Measurements from ENCODE around the gene SLC10A7. TPM values are rescaled to one million over a fixed set of nuclear protein-coding genes. Genes with fewer than 3 reads are reported as not detected.

The SLC10A7 gene
- total RNA-seq, 2 donors from 2014 or later: 16.9 to 18.0 TPM

GRCh38 chr4:146508229-146508939, 13.4 kb downstream of the SLC10A7 start:
- DNase-seq (ENCODE audit: low spot score in 2 of 2): no peak
- peaks cover 22 to 23% of the 10 kb centered on the region in 2 donors for H3K36me3 Mint-ChIP-seq
- H3K27ac Mint-ChIP-seq: no peak overlapping the region
- H3K9me3 Mint-ChIP-seq: no peaks in the 10 kb centered on the region
- ATAC-seq: peak in 1 of 2 donors; percentile 50

- Mint-ChIP-seq H3K27ac (no peak overlapping the region), H3K9me3 (no peaks in the 10 kb centered on the region)
These were observed 14.1 kb downstream of the SLC10A7 start for GRCh38 chr4:146507632-146508031.

GRCh38 chr4:146506272-146506671, 15.5 kb downstream of the SLC10A7 start:
- DNase-seq (ENCODE audit: low spot score in 2 of 2) (no peak), ATAC-seq (peak; percentile 77 to 81)
- Mint-ChIP-seq H3K27ac (no peak overlapping the region), H3K9me3 (no peaks in the 10 kb centered on the region), H3K36me3 (peaks cover 28 to 29% of the 10 kb centered on the region in 2 donors)

More at GRCh38 chr4:146507632-146508031, 14.1 kb downstream of the SLC10A7 start:
- no peak for ATAC-seq
- H3K36me3 Mint-ChIP-seq: peaks cover 24 to 26% of the 10 kb centered on the region in 2 donors
- DNase-seq (ENCODE audit: low spot score in 2 of 2): no peak

- DNase-seq (ENCODE audit: low spot score in 2 of 2) (no peak), ATAC-seq (peak in 1 of 2 donors; percentile 26)
- H3K9me3 Mint-ChIP-seq: no peaks in the 10 kb centered on the region
- H3K27ac Mint-ChIP-seq: no peak overlapping the region
- H3K36me3 Mint-ChIP-seq: peaks cover 6 to 11% of the 10 kb centered on the region in 2 donors
These were observed 21.5 kb downstream of the SLC10A7 start for GRCh38 chr4:146500216-146500615.

GRCh38 chr4:146498291-146498690, 23.4 kb downstream of the SLC10A7 start:
- peaks cover 6 to 11% of the 10 kb centered on the region in 2 donors for H3K36me3 Mint-ChIP-seq
- H3K27ac Mint-ChIP-seq: no peak overlapping the region
- DNase-seq (ENCODE audit: low spot score in 2 of 2): no peak
- H3K9me3 Mint-ChIP-seq: no peaks in the 10 kb centered on the region
- ATAC-seq: no peak

GRCh38 chr4:146495269-146495668, 26.5 kb downstream of the SLC10A7 start:
- H3K9me3 Mint-ChIP-seq: peaks cover 0 to 7% of the 10 kb centered on the region in 2 donors
- DNase-seq (ENCODE audit: low spot score in 2 of 2) (no peak), ATAC-seq (peak; percentile 52 to 78)
- peaks cover 10 to 13% of the 10 kb centered on the region in 2 donors for H3K36me3 Mint-ChIP-seq
- H3K27ac Mint-ChIP-seq: peak overlapping the region in 1 of 2 donors; percentile 24

- Mint-ChIP-seq H3K36me3 (peaks cover 10 to 13% of the 10 kb centered on the region in 2 donors), H3K9me3 (peaks cover 0 to 7% of the 10 kb centered on the region in 2 donors), H3K27ac (no peak overlapping the region)
- ATAC-seq (no peak), DNase-seq (ENCODE audit: low spot score in 2 of 2) (no peak)
These were observed 27.6 kb downstream of the SLC10A7 start for GRCh38 chr4:146494143-146494542.

- H3K27ac Mint-ChIP-seq: no peak overlapping the region
- DNase-seq (ENCODE audit: low spot score in 2 of 2) (no peak), ATAC-seq (no peak)
- H3K9me3 Mint-ChIP-seq: peaks cover 4 to 7% of the 10 kb centered on the region in 2 donors
- H3K36me3 Mint-ChIP-seq: peaks cover 32% of the 10 kb centered on the region in 2 donors
These were observed 31.6 kb downstream of the SLC10A7 start for GRCh38 chr4:146490106-146490505.

- DNase-seq (ENCODE audit: low spot score in 2 of 2) (no peak), ATAC-seq (no peak)
- no peak overlapping the region for H3K27ac Mint-ChIP-seq
- H3K9me3 Mint-ChIP-seq: peaks cover 10 to 12% of the 10 kb centered on the region in 2 donors
- H3K36me3 Mint-ChIP-seq: peaks cover 32 to 44% of the 10 kb centered on the region in 2 donors
These were observed 33.1 kb downstream of the SLC10A7 start for GRCh38 chr4:146488495-146489174.

GRCh38 chr4:146486565-146486964, 35.2 kb downstream of the SLC10A7 start:
- no peak for DNase-seq (ENCODE audit: low spot score in 2 of 2)
- ATAC-seq: peak in 1 of 2 donors; percentile 54
- peak overlapping the region in 1 of 2 donors; percentile 7 for H3K27ac Mint-ChIP-seq
- H3K9me3 Mint-ChIP-seq: peaks cover 23 to 24% of the 10 kb centered on the region in 2 donors
- peaks cover 53 to 65% of the 10 kb centered on the region in 2 donors for H3K36me3 Mint-ChIP-seq

- H3K36me3 Mint-ChIP-seq: peaks cover 51 to 61% of the 10 kb centered on the region in 2 donors
- ATAC-seq (peak in 1 of 2 donors; percentile 77), DNase-seq (ENCODE audit: low spot score in 2 of 2) (no peak)
- H3K9me3 Mint-ChIP-seq: peaks cover 19 to 25% of the 10 kb centered on the region in 2 donors
- no peak overlapping the region for H3K27ac Mint-ChIP-seq
These were observed 35.8 kb downstream of the SLC10A7 start for GRCh38 chr4:146485968-146486367.

GRCh38 chr4:146482788-146483187, 39.0 kb downstream of the SLC10A7 start:
- ATAC-seq (no peak), DNase-seq (ENCODE audit: low spot score in 2 of 2) (no peak)
- peaks cover 60 to 61% of the 10 kb centered on the region in 2 donors for H3K36me3 Mint-ChIP-seq
- H3K27ac Mint-ChIP-seq: no peak overlapping the region
- H3K9me3 Mint-ChIP-seq: peaks cover 16 to 25% of the 10 kb centered on the region in 2 donors

- ATAC-seq (no peak), DNase-seq (ENCODE audit: low spot score in 2 of 2) (no peak)
- Mint-ChIP-seq H3K9me3 (peaks cover 16 to 25% of the 10 kb centered on the region in 2 donors), H3K36me3 (peaks cover 47 to 48% of the 10 kb centered on the region in 2 donors), H3K27ac (no peak overlapping the region)
These were observed 40.5 kb downstream of the SLC10A7 start for GRCh38 chr4:146481246-146481645.

GRCh38 chr4:146478009-146478408, 43.7 kb downstream of the SLC10A7 start:
- H3K9me3 Mint-ChIP-seq: peaks cover 10 to 11% of the 10 kb centered on the region in 2 donors
- peaks cover 20 to 28% of the 10 kb centered on the region in 2 donors for H3K36me3 Mint-ChIP-seq
- DNase-seq (ENCODE audit: low spot score in 2 of 2): no peak
- ATAC-seq: no peak
- no peak overlapping the region for H3K27ac Mint-ChIP-seq

- peaks cover 5% of the 10 kb centered on the region in 2 donors for H3K9me3 Mint-ChIP-seq
- ATAC-seq (no peak), DNase-seq (ENCODE audit: low spot score in 2 of 2) (no peak)
- no peak overlapping the region for H3K27ac Mint-ChIP-seq
- peaks cover 11 to 18% of the 10 kb centered on the region in 2 donors for H3K36me3 Mint-ChIP-seq
These were observed 44.7 kb downstream of the SLC10A7 start for GRCh38 chr4:146477054-146477453.

GRCh38 chr4:146472404-146472803, 49.3 kb downstream of the SLC10A7 start:
- H3K27ac Mint-ChIP-seq: no peak overlapping the region
- H3K36me3 Mint-ChIP-seq: no peaks in the 10 kb centered on the region
- no peaks in the 10 kb centered on the region for H3K9me3 Mint-ChIP-seq
- no peak for ATAC-seq
- DNase-seq (ENCODE audit: low spot score in 2 of 2): no peak

GRCh38 chr4:146470604-146471003, 51.1 kb downstream of the SLC10A7 start:
- ATAC-seq (no peak), DNase-seq (ENCODE audit: low spot score in 2 of 2) (no peak)
- Mint-ChIP-seq H3K9me3 (no peaks in the 10 kb centered on the region), H3K36me3 (no peaks in the 10 kb centered on the region), H3K27ac (no peak overlapping the region)
